H9 (cell line): ENCODE data around the gene MAPK8. TPM values are rescaled to one million over a fixed set of nuclear protein-coding genes. Genes with fewer than 3 reads are reported as not detected.
A peak's percentile ranks its signal among the peaks of the same experiment; 100 is the strongest.

Experiments
- DNase-seq: peaks from one replicate; pipeline ENCODE4 v3.0.0-alpha.2; 2017
- H2AFZ ChIP-seq: one replicate; pipeline ENCODE4 v1.6.1; 2013; ENCODE audit warnings: mild to moderate bottlenecking, low read length, control low read depth, moderate library complexity
- H2AK5ac ChIP-seq: 2 replicates; pipeline ENCODE4 v1.6.1; 2013; ENCODE audit warnings: low read length, control low read depth, mixed read lengths; ENCODE audit not compliant: insufficient read length
- H2BK120ac ChIP-seq: one replicate; pipeline ENCODE4 v1.6.1; 2013; ENCODE audit warnings: low read depth, mild to moderate bottlenecking, low read length, control low read depth, inconsistent platforms; ENCODE audit not compliant: poor library complexity, severe bottlenecking
- H2BK12ac ChIP-seq: 2 replicates; pipeline ENCODE4 v1.6.1; 2013; ENCODE audit warnings: low read length, control low read depth, mixed read lengths, low read depth; ENCODE audit not compliant: insufficient read length
- H2BK15ac ChIP-seq: 2 replicates; pipeline ENCODE4 v1.6.1; 2013; ENCODE audit warnings: low read depth, low read length, control low read depth
- H2BK20ac ChIP-seq: one replicate; pipeline ENCODE4 v1.6.1; 2013; ENCODE audit warnings: low read depth, mild to moderate bottlenecking, low read length, control low read depth, inconsistent platforms; ENCODE audit not compliant: poor library complexity, severe bottlenecking
- H2BK5ac ChIP-seq: 2 replicates; pipeline ENCODE4 v1.6.1; 2013; ENCODE audit warnings: low read length, control low read depth, mixed read lengths; ENCODE audit not compliant: insufficient read length
- H3K14ac ChIP-seq: 2 replicates; pipeline ENCODE4 v1.6.1; 2013; ENCODE audit warnings: low read length, control low read depth; ENCODE audit not compliant: insufficient read depth
- H3K18ac ChIP-seq: 2 replicates; pipeline ENCODE4 v1.6.1; 2013; ENCODE audit warnings: low read depth, mild to moderate bottlenecking, mixed read lengths, low read length, control low read depth; ENCODE audit not compliant: insufficient read length
- H3K23ac ChIP-seq: 2 replicates; pipeline ENCODE4 v1.6.1; 2013; ENCODE audit warnings: low read length, control low read depth, mixed read lengths, low read depth; ENCODE audit not compliant: insufficient read length
- H3K23me2 ChIP-seq: 2 replicates; pipeline ENCODE4 v1.6.1; 2013; ENCODE audit warnings: low read depth, mild to moderate bottlenecking, mixed read lengths, low read length, control low read depth; ENCODE audit not compliant: insufficient read length, poor library complexity, severe bottlenecking
- H3K27ac ChIP-seq: 2 replicates; pipeline ENCODE4 v1.5.1; 2013; ENCODE audit warnings: low read length, control low read depth, mixed read lengths, low read depth; ENCODE audit not compliant: insufficient read length
- H3K27me3 ChIP-seq: 2 replicates; pipeline ENCODE4 v1.6.1; 2013; ENCODE audit warnings: low read length, control low read depth, inconsistent platforms; ENCODE audit not compliant: insufficient read depth
- H3K4ac ChIP-seq: 2 replicates; pipeline ENCODE4 v1.6.1; 2013; ENCODE audit warnings: low read depth, mild to moderate bottlenecking, control low read depth, inconsistent platforms, low read length, moderate library complexity
- H3K4me1 ChIP-seq: 2 replicates; pipeline ENCODE4 v1.6.1; 2013; ENCODE audit warnings: low read length, control low read depth, inconsistent platforms; ENCODE audit not compliant: insufficient read depth
- H3K4me2 ChIP-seq: 2 replicates; pipeline ENCODE4 v1.6.1; 2013; ENCODE audit warnings: low read length, control low read depth, mixed read lengths; ENCODE audit not compliant: insufficient read length, insufficient read depth
- H3K56ac ChIP-seq: 2 replicates; pipeline ENCODE4 v1.6.1; 2013; ENCODE audit warnings: low read depth, mild to moderate bottlenecking, mixed read lengths, low read length, control low read depth; ENCODE audit not compliant: insufficient read length
- H3K79me1 ChIP-seq: 2 replicates; pipeline ENCODE4 v1.6.1; 2013; ENCODE audit warnings: low read depth, mild to moderate bottlenecking, moderate library complexity, low read length, control low read depth, inconsistent platforms; ENCODE audit not compliant: insufficient read depth, poor library complexity, severe bottlenecking
- H3K79me2 ChIP-seq: 2 replicates; pipeline ENCODE4 v1.6.1; 2013; ENCODE audit warnings: low read length, control low read depth, inconsistent platforms; ENCODE audit not compliant: insufficient read depth
- H3K9ac ChIP-seq: 2 replicates; pipeline ENCODE4 v1.6.1; 2013; ENCODE audit warnings: low read length, control low read depth, mixed read lengths; ENCODE audit not compliant: insufficient read length; ENCODE audit errors: extremely low read depth
- H3K9me3 ChIP-seq: one replicate; pipeline ENCODE4 v1.6.1; 2013; ENCODE audit warnings: low read depth, low read length, inconsistent platforms; ENCODE audit not compliant: control insufficient read depth
- H3T11ph ChIP-seq: one replicate; pipeline ENCODE4 v1.6.1; 2013; ENCODE audit warnings: mild to moderate bottlenecking, low read length, control low read depth, inconsistent platforms
- H4K20me1 ChIP-seq: one replicate; pipeline ENCODE4 v1.6.1; 2013; ENCODE audit not compliant: control insufficient read depth, insufficient read length, insufficient read depth
- H4K5ac ChIP-seq: 2 replicates; pipeline ENCODE4 v1.6.1; 2013; ENCODE audit warnings: low read depth, mild to moderate bottlenecking, mixed read lengths, low read length, control low read depth; ENCODE audit not compliant: insufficient read length
- H4K8ac ChIP-seq: replicated peaks from 2 replicates; pipeline ENCODE4 v1.6.1; 2013; ENCODE audit warnings: low read length, control low read depth, mixed read lengths, low read depth; ENCODE audit not compliant: insufficient read length
- H4K91ac ChIP-seq: 2 replicates; pipeline ENCODE4 v1.6.1; 2013; ENCODE audit warnings: low read depth, mild to moderate bottlenecking, moderate library complexity, mixed read lengths, low read length, control low read depth; ENCODE audit not compliant: insufficient read length
- H3K27ac Mint-ChIP-seq, 3 experiments: 2 replicates in 2 of 3; 3 replicates in 1 of 3; pipeline ENCODE4 v1.8.0; 2020 to 2021; ENCODE audit warnings: mixed read lengths in 3 of 3, mild to moderate bottlenecking in 1 of 3, moderate library complexity in 1 of 3
- H3K27me3 Mint-ChIP-seq: 2 replicates; pipeline ENCODE4 v1.8.0; 2021; ENCODE audit warnings: low read depth, mild to moderate bottlenecking, moderate library complexity, mixed read lengths
- H3K36me3 Mint-ChIP-seq, 3 experiments: 2 replicates in 2 of 3; 3 replicates in 1 of 3; pipeline ENCODE4 v1.8.0; 2020 to 2021; ENCODE audit warnings: low read depth in 3 of 3, mixed read lengths in 3 of 3; ENCODE audit not compliant: insufficient read depth in 1 of 3
- H3K4me1 Mint-ChIP-seq, 2 experiments: 2 replicates each; pipeline ENCODE4 v1.8.0; 2020; ENCODE audit warnings: mixed read lengths in 2 of 2
- H3K4me3 Mint-ChIP-seq, 2 experiments: 2 replicates in 1 of 2; 3 replicates in 1 of 2; pipeline ENCODE4 v1.8.0; 2020 to 2021; ENCODE audit warnings: mild to moderate bottlenecking in 2 of 2, mixed read lengths in 2 of 2, moderate library complexity in 1 of 2
- H3K9me3 Mint-ChIP-seq, 2 experiments: 2 replicates in 1 of 2; 3 replicates in 1 of 2; pipeline ENCODE4 v1.8.0; 2020; ENCODE audit warnings: mild to moderate bottlenecking in 2 of 2, mixed read lengths in 2 of 2, moderate library complexity in 1 of 2
- CTCF ChIP-seq: fragments of 200-600 bp; sonication (generic); conservative IDR thresholded peaks from 3 replicates; pipeline ENCODE4 v1.8.0; 2021; ENCODE audit warnings: antibody characterized with exemption, mild to moderate bottlenecking
- WGBS: extraction: QIAGEN DNeasy Blood & Tissue Kit; methylation state at CpG from one replicate; pipeline ENCODE4 v1.1.7; 2013; ENCODE audit warnings: missing lambda C conversion rate, low lambda C conversion rate, mixed read lengths; ENCODE audit not compliant: insufficient read length; ENCODE audit errors: extremely low coverage; 5-methylcytosine and 5-hydroxymethylcytosine counted together
- total RNA-seq: library from RNA; stranded (reverse); gene quantifications from 2 replicates; pipeline ENCODE4 v1.2.1, GENCODE V29; 2021

MAPK8 gene
- total RNA-seq, 1 experiment from 2014 or later, result 52.0 TPM

- H3K27ac ChIP-seq, result no peak overlapping the region
- peak overlapping the region in 2 of 3 experiments; percentile 7 to 13; a peak in 2 of 7 replicates for H3K27ac Mint-ChIP-seq
These were observed 18.8 kb upstream of the MAPK8 start for GRCh38 chr10:48287417-48288391.

More at GRCh38 chr10:48287417-48288391, 18.8 kb upstream of the MAPK8 start:
- peaks cover 2 to 9% (median 3%) of the 10 kb centered on the region in 3 experiments; a peak in 4 of 7 replicates for H3K36me3 Mint-ChIP-seq
- TF ChIP-seq CTCF, result no peak
- Histone ChIP-seq H2BK20ac (no peak overlapping the region), H4K8ac (no peak overlapping the region), H3K4me1 (no peaks in the 10 kb centered on the region), H3K27me3 (no peaks in the 10 kb centered on the region), H2BK12ac (no peak overlapping the region), H3K79me1 (no peaks in the 10 kb centered on the region), H3K79me2 (no peaks in the 10 kb centered on the region), H3K9me3 (peaks cover 8% of the 10 kb centered on the region), H2BK15ac (no peak overlapping the region), H3K4me2 (no peak overlapping the region), H2BK5ac (no peak overlapping the region), H3T11ph (no peak overlapping the region), H2AK5ac (no peak overlapping the region), H4K20me1 (no peaks in the 10 kb centered on the region), H3K23me2 (no peaks in the 10 kb centered on the region), H3K23ac (no peak overlapping the region), H4K91ac (no peak overlapping the region), H3K9ac (no peak overlapping the region), H3K4ac (no peak overlapping the region), H3K56ac (no peak overlapping the region), H3K14ac (no peak overlapping the region; the same call in 1 of the 2 replicates), H4K5ac (no peak overlapping the region), H2BK120ac (no peak overlapping the region), H2AFZ (no peak overlapping the region), H3K18ac (no peak overlapping the region)
- peaks cover 9 to 21% of the 10 kb centered on the region in 2 experiments for H3K9me3 Mint-ChIP-seq
- H3K4me1 Mint-ChIP-seq, result peaks cover 5 to 7% of the 10 kb centered on the region in 2 experiments
- H3K4me3 Mint-ChIP-seq, result no peak overlapping the region
- no peak for DNase-seq
- no CpG with 5 or more reads among the region's 13 CpGs for WGBS
- peaks cover 16% of the 10 kb centered on the region for H3K27me3 Mint-ChIP-seq
